Epithelial cell of esophagus (primary cell): Measurements from ENCODE around the gene CDC20B.

Experiments
- DNase-seq: peaks from one replicate; pipeline ENCODE4 v3.0.0; 2010; ENCODE audit warnings: low read depth
- H3K4me3 ChIP-seq: 2 replicates; pipeline ENCODE4 v1.5.1; 2011; ENCODE audit warnings: mild to moderate bottlenecking, low read length, control low read depth
- TF ChIP-seq, protein P1 (sequence below): IDR thresholded peaks from 2 replicates; pipeline ENCODE4 v1.5.1; 2011; ENCODE audit warnings: low read depth, mild to moderate bottlenecking, low read length, control low read depth, inconsistent platforms; ENCODE audit not compliant: insufficient read depth; ENCODE audit errors: missing control alignments

The CDC20B gene

DNA sequence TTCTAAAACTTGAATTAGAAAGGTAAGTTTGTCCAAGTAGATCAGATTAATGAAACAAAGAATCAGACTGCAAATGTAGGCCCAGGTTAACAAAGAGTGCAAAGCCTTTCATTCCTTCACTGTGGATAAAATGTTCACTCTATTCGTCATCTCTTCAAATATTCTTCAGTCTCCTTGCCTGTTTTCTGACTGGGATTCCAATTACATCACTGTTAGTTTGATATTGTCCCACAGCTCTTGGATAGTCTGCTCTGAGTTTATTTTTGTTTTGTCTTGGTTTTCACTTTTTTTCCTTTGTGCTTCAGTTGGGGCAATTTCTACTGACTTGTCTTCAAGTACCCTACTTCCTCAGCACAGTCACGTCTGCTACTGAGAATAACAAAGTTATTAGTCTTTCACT lies 109.1 kb downstream of the CDC20B start:
- H3K4me3 ChIP-seq = no peak overlapping the region
- TF ChIP-seq, protein P1, sequence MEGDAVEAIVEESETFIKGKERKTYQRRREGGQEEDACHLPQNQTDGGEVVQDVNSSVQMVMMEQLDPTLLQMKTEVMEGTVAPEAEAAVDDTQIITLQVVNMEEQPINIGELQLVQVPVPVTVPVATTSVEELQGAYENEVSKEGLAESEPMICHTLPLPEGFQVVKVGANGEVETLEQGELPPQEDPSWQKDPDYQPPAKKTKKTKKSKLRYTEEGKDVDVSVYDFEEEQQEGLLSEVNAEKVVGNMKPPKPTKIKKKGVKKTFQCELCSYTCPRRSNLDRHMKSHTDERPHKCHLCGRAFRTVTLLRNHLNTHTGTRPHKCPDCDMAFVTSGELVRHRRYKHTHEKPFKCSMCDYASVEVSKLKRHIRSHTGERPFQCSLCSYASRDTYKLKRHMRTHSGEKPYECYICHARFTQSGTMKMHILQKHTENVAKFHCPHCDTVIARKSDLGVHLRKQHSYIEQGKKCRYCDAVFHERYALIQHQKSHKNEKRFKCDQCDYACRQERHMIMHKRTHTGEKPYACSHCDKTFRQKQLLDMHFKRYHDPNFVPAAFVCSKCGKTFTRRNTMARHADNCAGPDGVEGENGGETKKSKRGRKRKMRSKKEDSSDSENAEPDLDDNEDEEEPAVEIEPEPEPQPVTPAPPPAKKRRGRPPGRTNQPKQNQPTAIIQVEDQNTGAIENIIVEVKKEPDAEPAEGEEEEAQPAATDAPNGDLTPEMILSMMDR = no peak
- DNase-seq = no peak

DNA sequence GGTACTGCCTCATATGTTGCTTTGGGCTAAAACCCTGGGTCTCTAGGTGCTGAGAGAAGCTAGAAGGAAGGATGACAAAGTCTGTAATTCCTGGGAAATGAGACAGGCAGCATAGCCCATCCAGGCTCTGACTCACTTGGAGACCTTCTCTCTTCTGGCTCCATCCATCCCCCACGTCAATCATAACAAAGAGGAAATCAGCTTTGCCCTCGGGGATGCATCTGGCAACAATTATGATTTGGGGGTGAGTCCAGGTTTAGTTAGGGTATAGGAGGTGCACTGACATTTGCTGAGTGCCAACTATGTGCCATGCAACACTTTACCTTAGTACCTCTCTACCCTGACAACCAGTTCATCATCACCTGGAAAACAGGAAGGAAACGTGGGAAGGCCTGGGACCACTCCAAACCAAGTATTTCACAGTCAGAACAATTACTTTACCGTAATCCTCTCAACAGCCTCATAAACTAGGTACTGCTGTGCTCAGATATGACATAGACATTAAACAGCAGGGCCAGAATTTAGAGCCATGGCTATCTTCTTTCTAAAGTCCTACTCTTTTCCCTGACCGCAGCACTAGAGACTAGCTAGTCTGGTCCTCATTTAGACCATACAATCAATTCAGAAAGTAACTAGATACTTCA lies 109.6 kb downstream of the CDC20B start:
- no peak overlapping the region for H3K4me3 ChIP-seq
- TF ChIP-seq, protein P1 = no peak
- DNase-seq = peak; percentile 79
